HG02870 (cell line): ENCODE data around the gene FMNL2.

Experiments used
- ATAC-seq: cut with Tn5 transposase; IDR thresholded peaks from one replicate; pipeline ENCODE4 v1.9.1; 2021; ENCODE audit warnings: mild to moderate bottlenecking, moderate library complexity; ENCODE audit not compliant: unreplicated experiment

FMNL2 gene

DNA sequence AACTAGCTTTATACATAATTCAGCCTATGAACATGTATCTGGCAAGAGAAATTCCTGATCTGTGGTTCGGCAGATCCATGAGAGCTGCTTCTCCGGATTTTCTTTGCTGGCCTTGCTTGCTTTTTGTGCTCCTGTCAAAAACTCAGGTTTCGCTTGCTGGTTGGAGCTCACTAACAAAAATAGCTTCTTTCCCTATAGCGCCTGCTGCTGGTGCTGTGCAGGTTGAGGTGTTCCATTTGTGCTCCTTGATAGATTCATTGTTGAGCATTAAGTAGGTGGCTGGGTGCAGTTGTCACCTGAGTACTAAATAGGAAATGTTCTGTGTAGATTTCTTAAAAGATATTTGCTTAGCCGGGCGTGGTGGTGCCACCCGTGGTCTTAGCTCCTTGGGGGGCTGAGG lies 234.2 kb downstream of the FMNL2 start:
- no peak for ATAC-seq

DNA sequence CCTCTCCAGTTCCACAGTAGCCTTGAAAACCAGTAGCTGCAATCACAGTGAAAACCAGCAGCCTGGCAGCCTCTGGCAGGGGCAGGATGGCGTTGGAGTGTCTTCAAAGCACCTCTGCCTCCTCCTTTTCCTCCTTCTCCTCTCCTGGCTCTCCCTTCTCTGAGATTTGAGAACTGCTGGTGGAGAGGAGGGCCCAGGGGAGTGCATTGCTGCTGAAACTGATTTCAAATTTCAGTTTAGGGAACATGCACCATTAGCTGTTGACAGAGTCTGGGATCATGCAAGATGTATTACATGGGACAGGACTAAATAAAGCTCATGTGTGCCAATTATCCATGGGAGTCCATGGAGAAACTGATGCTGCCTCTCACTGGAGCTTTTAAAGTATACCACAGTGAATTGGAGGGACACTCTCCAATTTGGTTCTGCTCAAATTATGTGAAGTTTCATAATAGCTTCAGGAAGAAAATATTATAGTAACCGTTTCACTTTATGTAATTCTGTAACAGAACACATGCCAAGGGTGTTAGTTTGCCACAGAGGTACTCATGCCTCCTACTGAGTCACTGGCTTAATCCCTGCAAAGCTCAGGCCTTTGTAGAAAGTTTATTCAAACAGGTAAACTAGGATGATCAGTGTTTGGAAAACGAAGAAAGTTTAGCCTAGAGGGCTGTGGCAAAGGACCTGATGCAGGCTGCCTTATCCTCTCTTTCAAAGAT lies 236.2 kb downstream of the FMNL2 start:
- no peak for ATAC-seq

DNA sequence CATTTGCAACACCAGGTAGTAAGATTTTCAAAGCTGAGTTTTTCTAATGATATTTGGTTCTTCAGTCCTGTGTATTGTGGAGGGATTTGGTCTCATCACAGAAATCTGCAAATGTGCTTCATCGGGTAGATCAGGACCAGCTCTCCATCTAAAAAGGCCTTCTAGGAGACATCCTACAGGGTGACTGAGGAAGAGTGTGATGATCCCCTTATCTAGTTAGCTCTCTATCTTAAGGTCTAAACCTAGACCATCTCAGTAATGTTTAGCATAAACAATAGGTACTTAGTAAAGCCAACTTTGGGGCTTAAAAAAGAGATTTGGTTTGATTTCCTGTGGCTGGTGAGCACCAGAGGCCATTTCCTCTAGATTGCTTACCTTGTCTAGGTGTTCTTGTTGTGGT lies 237.1 kb downstream of the FMNL2 start:
- no peak for ATAC-seq

DNA sequence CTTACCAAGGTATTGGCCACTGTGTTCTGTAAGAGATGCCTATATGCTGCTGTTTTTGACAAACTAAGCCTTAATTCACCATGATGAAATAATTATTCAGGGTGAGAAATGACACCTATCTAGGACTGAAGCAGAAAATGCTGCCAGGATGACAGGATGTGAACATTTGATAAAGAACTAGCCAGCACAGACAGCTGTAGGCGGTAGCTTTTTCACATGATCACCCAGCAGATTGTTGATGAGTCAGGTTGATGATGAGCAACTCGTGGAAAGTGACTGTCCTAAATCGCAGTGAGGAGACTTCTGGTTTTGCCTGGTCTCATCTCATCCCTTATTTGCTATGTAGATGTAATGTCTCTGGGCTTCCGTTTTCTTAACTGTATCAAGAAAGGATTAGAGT lies 238.2 kb downstream of the FMNL2 start:
- peak; percentile 91 for ATAC-seq

DNA sequence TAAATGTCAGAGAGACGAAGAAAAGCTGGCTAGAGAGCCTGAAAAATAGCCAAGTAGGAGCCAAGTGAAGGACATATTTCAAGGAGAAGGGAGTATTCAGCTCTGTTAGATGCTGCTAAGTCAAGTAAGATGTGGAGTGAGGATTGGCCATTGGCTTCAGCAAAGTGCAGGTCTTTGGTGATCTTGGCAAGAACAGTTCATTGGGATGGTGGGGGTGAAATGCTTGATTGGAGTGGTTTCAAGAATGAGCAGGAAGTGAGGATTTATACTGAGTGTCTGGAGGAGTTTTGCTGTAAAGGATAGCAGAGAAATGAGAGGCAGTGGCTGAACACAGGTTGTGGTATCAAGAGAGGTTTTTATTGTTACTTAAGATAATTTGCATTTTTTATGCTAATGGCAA lies 242.6 kb downstream of the FMNL2 start:
- no peak for ATAC-seq

DNA sequence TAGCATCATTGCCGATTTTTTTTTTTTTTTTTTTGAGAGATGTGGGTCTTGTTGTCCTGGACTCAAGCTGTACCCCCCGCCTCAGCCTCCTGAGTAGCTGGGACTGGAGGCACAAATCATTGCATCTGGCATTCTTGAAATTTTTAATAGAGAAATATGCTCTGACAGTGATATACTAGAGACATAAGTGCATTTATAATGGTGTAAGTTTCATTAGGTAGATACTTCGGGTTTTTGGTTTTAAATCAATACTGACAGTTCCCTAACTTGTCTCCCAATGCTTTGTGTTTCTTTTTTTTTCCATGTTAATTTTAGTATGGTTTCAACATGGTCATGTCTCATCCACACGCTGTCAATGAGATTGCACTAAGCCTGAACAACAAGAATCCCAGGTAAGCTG lies 243.6 kb downstream of the FMNL2 start:
- no peak for ATAC-seq

DNA sequence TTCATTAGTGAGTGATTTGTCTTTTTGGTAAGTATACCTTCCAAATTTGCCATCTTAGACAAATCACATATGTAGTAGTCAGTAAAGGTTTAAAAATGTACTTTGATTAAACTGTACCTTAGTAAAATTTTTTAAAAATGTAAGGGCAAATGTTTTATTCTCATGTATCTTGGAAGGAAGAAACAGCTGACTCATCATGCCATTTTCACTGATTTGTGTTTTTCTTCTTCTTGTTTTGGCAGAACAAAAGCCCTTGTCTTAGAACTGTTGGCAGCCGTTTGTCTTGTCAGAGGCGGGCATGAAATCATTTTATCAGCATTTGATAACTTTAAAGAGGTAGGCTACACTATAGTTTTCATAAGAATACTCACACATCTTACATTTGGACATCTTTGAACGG lies 245.7 kb downstream of the FMNL2 start:
- no peak for ATAC-seq

DNA sequence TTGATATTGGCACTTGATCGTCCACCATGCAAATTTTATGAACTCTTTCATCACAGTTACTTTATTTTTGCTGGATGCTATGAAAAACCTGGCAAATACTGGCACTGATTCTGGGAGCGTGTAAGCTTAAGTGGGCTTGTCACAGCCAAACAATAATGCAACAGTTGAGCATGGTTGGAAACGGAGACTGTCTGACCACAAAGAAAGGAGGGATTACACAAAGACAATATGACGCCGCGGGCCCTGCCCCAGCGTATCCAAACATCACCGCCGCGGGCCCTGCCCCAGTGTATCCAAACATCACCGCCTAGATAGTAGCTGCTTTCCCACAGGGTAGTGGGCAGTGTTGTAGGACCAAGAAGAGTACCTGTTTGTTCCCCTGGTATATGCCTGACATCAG lies 246.4 kb downstream of the FMNL2 start:
- no peak for ATAC-seq

DNA sequence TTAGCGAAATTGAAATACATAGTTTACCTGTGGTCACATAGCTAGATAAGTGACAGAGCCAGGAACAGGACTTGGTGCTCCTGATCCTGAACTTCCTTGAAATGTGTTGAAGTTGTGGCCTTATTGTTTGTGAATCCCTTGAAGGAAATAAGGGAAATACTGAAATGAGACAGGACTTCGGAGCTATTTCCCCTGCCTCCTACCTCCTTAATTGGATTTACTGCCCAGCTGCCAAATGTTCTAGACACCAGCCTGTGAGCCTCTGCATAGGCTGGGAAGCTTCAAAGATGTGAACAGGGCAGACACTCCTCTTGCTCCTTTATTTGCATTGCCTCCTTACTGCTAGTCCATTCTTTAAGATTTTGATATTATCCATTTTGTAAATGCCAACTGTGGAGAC lies 247.1 kb downstream of the FMNL2 start:
- no peak for ATAC-seq

DNA sequence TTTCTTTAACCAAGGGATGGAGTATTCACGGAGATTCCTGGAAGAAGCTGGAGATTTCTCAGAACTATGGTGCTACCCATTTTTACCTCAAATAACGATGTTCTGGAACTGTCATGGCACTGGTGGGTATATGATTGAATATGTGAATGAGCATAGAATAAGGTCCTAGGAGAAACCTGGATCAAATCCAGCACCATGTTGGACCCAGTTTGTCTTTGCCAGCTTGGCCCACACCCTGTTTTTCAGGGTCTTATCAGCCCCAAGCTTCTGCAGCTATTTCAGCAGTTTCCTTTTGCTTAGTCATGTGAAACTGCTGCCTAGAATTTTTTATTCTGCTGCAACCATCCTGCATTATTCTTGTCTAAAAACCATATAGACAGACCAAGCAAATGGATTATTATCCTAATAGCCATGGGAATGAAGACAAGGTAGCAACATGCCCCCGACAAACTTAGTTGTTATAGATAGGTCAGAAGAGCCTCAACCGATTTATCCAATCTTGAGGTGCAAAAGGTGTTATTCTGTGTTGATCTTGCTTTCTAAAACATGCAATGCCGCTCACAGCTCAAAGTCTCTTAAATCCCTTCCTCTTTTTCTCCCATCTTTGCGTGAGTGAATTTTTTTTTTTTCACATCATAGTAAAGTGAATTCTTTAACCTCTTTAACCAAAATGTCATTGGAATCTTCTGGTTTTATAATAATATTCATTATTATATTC lies 248.7 kb downstream of the FMNL2 start:
- no peak for ATAC-seq

DNA sequence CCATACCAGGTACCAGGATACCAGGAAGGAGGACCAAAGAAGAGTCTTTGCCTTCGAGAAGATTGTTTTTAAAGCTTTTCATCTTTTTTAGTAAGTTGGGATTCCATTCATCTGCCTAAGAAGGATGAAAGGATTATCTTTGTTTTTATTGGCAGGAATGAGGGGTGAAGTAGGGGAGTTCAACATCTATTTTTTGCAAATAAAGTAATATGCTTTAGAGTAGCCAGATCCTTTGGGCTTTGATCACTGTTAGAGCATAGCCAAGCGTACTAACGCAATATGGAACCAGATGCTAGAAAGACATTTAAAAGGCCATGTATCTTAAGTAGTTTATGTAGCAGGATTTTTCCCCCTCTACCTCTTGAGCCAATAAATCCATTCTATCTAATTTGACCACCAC lies 249.3 kb downstream of the FMNL2 start:
- no peak for ATAC-seq

DNA sequence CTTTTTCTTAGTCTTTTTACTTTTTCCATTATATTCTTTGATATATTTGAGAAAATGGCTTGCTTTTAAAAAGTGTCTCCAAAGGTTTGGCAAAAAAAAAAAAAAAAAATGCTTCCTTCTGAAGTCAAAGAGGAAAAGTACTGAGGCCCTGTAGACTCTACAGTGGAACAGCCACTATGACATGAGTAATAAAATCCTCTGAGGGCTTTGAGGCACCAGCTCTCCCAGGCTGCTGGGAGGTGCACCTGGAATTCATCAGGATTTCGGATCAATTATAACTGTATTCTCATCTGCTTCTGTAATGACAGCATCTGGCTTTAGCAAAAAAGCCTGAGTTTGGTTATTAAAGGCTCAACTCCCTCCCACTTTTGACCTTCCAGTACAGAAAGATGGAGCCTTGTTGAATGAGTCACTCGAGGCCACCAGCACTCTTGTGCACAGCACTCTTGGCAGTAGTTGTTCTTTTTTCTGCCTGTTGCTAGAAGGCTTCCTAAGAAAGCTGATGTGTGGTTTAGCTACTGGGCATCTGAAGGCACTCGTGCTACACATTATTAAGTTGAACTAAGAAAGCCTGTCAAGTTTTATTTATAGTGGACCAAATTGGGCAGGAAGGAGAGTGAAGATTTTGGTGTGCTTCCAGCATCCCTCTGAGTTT lies 251.0 kb downstream of the FMNL2 start:
- ATAC-seq = no peak

DNA sequence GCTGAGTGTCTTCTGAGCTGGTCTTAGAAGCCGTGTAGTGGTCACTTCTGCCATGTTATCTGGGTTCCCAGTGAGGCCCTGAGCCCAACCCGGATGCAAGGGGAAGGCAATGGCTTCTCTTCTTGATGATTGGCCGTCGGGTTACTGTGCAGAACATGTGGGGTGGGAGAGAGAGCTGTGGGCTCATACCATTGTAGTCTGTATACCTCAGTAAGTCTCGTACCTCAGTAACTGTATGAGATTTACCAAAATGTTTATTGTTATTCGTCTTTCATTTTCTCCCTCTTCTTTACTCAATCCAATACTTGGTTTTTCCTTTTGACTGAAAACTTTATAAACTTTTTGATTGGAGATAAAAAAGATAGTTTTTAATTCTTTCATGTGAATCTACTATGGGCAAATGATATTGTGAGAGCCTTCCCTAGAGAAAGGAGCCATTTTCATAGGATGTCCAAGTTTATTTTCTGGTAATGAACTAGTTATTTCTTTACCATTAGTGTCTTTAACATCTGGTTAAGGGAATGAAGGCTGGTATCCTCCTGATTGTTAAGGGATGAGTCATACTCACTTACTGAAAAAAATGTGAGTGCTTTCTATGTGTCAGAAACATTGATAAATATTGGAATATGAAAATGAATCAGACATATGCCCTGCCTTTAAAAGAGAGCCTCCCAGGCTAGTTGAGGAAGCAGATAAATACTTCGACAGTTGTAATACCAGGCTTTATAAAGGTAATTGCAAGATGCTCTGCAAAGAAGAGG lies 252.4 kb downstream of the FMNL2 start:
- no peak for ATAC-seq

DNA sequence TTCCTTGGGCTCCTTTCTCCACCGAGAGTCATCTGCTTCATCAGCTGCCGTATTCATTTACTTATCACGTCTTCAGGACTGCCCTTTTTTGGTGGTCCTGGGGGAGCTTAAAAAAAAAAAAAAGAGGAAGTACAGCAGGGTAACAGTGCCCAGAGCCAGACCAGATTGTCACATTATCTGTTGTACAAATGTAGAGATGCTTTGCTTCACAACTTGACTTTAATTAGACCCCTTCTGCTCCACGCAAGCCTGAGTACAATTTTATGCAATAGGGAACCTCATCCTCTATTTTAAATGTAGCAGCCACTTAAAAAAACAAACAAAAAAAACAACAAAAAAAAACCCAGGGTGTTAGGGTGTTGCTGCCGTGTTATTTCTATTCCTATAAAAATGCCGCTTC lies 254.0 kb downstream of the FMNL2 start:
- ATAC-seq = no peak

DNA sequence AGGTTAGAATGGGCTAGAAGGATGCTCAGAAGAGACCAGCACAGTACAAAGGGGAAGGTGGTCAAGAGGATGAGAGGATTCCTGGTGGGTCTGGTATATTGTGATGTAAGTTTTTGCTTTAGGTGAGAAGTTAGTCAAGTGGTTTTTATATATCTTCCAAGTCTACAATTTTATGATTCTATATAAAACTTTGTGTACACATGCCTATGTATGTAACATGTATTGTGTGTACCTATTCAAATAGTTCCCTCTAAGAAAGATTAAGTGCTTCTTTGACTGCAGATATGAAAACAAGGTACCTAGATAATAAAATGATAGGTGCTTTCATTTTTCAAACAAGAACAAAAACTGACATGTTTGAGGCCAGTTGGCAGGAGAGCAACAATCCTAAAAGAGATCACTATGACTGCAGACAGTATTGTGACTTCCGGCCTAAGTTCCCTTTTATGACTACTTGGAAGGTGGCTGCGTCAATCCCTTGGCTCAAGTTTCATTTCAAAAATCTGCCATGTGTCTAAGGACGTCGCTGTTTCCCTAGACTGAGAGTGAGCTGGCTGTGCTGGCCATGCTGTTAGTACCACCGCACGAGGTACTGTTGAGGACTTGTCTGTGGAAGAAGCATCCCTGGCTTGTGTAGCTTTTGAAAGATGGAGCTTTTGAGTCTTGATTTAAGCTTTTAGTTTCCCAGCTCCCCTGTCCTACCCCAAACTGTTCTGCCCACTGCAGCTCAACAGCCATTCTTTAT lies 259.2 kb downstream of the FMNL2 start:
- no peak for ATAC-seq

DNA sequence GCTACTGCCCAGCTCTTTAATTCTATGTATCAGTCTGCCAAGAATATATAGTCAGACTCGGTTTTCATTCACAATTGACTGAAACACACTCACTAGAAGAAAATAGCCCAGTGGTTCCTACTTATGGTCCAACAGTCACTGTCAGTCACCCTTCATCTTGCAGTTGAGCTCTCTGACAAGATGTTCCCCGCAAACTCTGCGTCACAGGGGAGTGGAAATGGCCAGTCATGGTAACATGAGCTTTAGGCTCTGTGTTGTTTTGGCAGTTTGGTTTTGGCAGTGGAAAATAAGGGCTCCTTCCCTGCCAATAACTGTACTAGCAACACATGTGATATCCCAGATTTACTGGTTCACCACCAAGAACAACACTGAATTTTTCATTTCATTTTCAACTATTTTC lies 259.8 kb downstream of the FMNL2 start:
- no peak for ATAC-seq

DNA sequence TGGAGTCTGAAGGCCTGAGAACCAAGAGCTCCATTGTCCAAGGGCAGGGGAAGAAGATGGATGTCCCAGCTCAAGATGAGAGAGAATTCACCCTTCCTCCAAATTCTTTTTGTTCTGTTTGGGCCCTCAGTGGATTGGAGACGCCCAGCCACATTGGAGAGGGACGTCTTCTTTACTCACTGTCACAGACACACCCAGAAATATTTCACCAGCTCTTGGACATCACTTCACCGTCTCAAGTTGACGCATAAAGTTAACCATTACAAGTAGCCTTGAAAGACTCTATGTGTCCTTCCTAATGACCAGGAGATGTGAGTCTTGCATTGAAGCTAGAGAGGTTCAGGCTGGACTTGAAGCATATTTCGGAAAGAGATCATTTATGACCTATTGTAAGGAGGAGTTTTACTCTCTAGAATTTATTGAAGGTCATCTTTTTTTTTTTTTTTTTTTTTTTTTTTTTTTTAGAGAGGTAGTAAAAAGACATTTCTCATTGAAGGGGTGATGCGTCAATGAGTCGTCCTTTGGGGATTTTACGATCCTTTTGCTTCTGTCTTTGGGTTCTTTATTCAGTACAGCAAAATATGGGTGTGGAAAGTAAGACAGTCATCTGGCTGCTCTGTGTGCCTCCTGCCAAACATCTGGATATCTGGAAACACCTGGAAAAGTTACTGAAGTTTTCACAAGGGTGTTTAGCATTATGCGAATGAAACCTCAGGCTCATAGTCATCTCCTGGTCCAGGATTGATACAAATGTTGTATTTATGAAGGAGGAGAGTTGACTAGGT lies 264.2 kb downstream of the FMNL2 start:
- no peak for ATAC-seq

DNA sequence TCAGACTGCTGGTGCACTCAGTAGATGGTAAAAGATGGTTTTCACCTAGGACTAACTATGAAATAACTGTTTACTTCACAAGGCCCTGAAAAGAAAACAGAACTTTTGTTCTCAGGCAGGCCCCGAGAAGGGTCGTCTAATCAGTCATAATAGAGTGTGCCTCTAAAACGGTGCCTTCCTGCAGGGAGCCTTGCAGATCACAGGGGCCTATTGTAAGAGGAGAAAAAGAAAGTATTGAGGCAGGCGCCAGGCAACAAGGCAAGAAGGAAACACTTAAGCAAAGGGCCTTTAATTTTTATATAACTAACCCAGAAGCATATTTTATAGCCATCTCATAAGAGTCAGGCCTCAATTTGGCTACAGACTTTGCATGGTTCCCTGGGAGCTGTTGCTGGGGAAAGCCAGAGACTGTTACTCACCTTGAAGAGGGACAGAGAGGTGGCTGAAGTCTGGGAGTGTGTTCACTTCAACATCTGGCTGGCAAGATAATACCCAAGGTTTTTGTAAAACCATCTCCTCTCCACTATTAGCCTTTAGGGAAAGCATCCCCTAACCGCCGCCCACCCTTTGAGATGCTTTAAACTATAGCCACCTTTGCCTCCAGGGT lies 265.2 kb downstream of the FMNL2 start:
- ATAC-seq = no peak

DNA sequence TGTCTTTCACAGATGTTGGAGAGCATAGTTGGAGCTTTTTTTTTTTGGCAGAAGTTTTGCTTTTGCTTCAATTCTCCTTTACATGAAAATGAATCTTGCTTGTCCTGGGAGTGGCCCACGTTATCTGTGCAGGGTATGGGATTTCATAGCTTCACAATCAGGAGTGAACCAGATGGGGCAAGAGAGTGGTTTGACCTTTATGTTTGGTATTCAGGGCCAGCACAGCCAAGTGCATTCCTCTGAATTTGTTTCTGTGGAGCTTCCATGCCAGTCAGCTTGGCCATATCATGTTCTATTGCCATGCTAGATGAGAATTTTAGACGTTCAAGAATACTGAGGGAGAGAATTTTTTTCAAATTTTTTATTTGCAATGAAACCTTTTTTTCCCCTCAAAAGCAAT lies 265.7 kb downstream of the FMNL2 start:
- ATAC-seq = no peak

DNA sequence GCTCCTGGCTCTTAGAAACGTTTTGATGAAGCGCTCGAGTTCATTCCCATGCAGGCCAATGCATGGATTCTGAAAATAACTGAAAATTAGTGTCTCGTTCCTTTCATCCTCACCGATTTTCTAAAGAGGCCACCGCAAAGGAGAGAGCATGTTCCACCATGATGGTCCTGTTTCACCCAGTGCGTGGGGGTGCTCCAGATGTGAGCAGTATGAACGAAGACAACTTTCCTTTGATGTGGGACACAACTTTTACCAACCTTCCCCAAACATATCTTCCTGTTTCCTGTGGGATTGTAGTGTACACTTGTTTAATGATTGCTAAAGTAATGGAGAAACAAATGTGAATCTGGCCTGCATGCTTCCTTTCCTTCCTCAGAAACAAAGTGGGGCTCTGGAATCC lies 267.8 kb downstream of the FMNL2 start:
- no peak for ATAC-seq
